GM21737 (cell line): ENCODE data around the gene NRP1.
"Not testable (repeated sequence)": the region's sequence is repeated elsewhere in the genome, so short reads cannot be mapped to it uniquely, and the experiment has no call there.

Experiments used
- ATAC-seq: cut with Tn5 transposase; IDR thresholded peaks from one replicate; pipeline ENCODE4 v1.9.1; 2021; ENCODE audit warnings: mild to moderate bottlenecking, moderate library complexity; ENCODE audit not compliant: unreplicated experiment

NRP1 gene

DNA sequence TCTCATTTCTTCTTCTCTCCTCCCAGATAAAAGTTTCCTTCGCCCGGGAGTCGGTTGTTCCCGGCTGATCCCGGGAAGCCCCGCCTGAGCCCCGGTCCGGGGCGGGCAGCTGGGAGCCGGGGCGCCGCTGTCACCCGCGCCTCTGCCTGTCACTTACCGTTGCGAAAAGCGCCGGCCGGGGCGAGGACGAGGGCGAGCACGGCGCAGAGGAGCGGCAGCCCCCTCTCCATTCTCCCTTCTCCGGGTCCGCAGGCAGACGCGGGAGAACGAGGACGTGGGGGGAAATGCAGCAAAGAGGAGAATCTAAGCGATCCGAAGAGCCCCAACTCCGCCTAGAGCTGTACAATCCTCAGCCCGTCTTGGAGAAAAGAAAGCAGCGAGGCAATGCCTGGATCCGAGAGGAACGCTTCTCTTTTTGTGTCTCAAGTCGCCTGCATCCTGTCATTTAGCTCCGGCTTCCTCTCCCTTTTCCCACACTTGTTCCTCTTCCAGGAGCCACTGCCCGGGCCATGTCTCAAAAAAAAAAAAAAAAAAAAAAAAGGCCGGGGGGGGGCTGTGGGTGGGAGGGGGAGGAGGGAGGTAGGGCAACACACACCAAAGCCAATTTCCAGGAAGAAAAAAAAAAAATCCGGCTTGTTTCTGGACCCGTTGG lies at the start of gene NRP1:
Gene NRP1, minus strand, starts transcription at position 515 of the 652 bp plus-strand sequence. Its CDS starts 285 bp downstream, at position 230.
- ATAC-seq, result no peak

DNA sequence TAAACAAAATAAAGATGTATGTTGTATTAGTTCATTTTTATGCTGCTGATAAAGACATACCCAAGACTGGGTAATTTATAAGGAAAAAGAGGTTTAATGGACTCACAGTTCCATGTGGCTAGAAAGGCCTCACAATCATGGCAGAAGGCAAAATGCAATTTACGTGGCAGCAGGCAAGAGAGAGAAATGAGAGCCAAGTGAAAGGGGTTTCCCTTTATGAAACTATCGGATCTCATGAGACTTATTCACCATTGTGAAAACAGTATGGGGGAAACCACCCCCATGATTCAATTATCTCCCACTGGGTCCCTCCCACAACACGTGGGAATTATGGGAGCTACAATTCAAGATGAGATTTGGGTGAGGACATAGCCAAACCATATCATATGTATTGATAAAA lies 49.7 kb upstream of the NRP1 start:
- not testable (repeated sequence) for ATAC-seq

DNA sequence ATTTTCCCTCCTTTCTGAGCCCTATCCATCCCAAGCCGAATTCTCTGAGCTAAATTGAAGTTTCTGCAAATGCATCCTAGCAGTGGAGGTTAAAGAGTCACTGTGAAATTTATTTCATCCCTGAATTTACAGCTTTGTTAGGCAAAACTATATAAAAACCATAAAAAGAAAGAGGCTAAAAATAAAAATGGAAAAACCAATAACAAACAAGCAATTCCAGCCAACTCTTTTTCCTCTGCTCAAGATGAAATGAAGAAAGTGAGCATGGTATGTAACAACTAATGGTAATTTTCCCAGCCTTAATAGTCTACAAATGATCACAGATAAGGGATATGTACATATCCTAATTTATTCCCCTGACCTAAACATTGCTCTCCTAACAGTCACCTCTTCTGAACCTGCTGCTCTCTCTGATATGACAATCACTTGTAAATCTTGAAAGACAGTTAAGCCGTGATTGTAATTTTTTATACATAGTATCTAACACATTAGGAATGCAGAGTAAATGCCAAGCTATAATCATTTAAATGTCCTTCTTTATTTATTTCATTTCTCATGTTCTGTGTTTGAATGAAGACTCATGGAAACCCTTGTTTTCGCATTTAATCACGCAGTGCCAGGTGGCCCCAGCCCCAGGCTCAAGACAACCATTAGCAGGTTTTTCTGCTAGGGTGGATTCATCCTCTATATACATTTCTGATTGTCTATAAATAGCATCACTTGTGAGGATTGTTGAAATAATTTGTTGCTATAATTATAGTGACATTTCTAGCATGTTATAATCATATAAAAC lies 48.6 kb upstream of the NRP1 start:
- no peak for ATAC-seq

DNA sequence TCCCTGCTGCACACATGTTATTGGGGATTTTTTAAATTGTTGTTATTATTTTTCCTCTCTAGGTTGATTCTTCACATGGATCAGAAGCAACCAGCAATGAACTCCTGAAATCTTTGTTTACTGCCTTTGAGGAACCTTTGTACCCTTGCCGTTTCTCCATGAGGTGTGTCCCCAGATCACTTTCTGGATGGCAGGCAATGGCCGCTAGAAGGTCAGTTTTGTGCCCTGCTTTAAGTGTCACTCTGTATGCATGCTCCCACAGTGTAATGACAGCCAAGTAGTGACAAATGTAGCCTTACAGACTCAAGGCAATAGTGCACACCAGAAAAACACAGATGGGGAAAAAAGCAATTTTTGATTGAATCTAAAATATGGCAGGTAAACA lies 47.7 kb upstream of the NRP1 start:
- ATAC-seq, result no peak

DNA sequence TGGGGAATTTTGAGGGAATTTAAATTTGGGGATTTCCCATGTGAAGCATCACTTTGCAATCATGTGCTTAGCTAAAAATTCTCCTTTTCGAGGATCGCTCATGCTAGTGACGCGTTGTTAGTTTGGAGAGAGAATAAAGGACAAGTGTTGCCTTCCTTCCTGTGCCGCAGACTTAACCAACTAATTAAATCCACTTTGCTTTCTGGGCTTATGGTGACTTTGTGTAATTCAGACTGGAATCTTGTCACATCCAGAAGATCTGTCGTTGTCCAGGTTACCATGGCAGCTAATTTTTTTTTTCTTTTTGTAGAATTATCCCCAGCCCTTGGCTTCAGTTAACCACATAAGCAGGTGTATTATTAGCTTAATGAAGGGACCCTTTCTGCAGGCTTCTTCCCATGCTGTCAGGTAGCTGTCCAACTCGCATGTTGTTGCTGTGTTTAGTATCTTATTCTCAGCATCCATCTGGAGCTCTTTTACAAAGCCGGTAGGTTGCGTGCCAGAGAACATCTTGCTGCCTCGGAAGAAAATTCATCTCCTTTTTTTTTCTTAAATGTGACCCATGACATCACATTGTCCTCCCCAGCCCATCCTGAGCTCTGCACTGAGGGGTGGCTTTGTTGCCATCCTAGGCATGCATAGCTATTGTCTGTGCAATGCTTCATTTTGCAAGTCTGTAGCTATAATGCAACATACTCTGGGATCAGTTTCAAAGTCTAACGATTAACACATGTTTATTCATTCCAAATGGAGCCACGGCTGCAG lies 47.2 kb upstream of the NRP1 start:
- no peak for ATAC-seq

DNA sequence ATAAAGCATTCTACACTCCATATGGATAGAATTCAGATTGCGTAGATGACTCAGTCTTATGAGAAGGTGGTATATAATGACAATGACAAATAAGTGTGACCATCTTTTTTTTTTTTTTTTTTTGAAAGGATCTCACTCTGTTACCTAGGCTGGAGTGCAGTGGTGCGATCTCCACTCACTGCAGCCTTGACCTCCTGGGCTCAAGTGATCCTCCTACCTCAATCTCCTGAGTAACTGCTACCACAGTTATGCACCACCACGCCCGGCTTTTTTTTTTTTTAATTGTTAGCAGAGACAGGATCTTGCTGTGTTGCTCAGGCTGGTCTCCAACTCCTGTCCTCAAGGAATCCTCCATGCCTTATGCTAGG lies 43.2 kb upstream of the NRP1 start:
- ATAC-seq, result no peak

DNA sequence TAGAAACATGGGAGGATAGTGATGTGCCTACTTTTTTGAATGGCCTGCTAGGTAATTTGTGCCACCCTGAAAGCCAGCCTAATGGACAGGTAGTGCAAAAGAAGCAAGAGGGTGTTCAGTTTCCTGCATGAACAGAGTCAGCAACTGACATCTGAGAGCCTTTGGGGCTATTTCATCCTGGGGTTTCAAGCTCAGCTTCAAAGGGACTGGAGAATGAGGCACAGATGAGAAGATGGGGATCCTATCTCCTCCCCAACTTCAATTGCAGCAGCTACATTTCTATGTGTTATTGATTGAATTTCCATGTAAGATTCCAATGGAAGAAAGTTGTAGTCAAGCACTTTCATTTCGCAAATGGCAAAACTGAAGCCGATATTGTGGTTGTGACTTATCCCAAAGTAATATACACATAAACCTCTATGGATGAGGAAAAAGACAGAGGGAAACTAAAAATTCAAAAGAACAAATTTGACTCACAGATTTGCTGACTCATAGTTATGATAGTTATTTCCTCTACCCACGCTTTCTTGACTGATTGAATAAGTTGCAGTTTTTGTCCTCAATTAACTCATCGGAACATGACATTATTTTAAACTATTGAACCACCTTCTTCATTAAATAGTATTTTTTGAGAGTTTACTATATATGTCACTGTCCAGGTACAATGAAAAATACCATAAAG lies 42.6 kb upstream of the NRP1 start:
- ATAC-seq, result no peak

DNA sequence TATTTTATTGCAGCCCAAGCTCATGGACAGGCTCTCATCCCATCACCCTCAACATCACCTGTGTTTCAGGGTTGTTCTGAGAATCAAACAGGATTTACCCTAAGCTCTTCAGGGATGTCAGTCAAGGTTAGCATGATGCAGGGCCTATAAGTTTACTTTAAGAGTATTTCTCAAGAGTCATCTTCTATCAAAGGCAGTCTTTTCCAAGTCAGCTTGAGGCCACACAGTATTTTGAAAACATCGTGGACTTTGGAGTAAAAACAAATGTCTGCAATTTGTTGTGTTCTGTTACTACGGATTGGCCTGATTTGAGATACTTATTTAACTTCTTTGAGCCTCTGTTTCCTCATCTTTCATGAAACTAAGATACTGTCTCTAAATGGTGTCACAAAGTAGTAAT lies 42.0 kb upstream of the NRP1 start:
- no peak for ATAC-seq

DNA sequence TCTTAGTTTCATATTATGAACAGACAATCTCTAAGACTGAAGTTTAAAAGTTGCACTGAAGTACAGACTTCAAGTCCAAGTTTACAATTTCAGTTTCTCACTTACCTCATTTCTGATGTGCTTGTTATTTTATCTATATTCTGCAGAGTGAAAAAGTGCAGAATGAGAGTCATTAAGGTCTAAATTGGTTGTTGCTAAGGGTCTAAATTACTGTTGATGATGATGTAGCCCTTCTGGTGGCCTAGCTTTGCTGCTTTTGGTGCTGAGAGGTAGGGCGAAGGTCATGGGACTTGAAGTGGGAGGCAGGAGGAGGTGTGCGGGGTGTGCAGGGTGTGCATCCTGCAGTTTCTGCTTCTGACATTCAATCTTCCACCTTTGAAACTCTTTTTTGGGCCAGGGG lies 38.8 kb upstream of the NRP1 start:
- ATAC-seq, result no peak

DNA sequence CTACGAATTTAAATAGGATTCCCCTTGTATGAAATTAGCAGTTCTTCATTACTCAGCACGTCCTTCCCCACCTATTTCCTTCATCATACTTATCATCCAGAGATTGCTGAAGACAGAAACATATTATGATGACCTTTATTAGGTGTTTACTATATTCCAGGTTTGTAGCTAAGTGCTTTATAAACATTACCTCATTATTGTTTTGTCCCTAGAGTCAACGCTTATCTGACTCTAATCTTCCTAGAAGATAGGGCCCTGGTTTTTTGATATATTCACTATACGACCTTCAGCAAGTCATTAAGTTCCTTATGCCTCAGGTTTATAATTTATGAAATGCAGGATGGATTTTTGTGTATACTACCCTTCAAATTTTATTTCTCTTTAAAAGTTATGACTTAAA lies 36.8 kb upstream of the NRP1 start:
- no peak for ATAC-seq

DNA sequence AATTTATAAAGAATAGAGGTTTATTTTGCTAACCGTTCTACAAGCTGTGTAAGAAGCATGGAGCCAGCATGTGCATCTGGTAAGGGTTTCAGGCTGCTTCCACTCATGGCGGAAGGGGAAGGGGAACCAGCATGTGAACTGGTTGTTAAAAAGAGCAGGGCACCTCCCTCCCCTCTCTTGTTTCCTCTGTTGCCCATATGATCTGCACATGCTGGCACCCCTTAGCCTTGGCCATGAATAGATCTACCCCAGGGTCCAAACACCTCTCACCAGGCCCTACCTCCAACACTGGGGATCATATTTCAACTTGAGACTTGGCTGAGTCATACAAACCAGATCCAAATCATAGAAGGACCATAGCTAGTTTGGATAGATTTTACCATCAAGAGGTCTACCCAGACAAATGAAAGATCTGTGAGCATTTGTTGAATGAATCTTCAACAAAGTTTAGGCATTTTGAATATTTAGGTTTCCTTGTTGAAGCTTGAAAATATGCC lies 36.0 kb upstream of the NRP1 start:
- ATAC-seq, result no peak

DNA sequence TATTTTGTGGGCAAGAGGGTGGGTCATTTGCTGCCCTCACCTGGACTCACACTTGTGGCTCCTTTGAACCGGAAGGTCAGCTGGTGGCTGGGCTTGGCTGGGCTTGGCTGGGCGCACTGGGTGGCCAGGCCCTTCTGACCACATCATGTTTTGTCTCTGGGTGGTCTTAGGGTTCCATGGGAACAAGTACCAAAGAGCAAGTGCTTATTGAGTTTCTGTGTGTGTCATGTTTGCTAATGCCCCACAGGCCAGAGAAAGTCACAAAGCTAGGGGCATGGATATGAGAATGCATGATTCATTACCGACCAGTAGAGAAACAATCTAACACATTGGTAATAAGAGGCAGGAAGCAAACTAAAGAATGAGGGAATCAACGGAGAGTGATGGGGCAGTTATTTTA lies 33.6 kb upstream of the NRP1 start:
- no peak for ATAC-seq

DNA sequence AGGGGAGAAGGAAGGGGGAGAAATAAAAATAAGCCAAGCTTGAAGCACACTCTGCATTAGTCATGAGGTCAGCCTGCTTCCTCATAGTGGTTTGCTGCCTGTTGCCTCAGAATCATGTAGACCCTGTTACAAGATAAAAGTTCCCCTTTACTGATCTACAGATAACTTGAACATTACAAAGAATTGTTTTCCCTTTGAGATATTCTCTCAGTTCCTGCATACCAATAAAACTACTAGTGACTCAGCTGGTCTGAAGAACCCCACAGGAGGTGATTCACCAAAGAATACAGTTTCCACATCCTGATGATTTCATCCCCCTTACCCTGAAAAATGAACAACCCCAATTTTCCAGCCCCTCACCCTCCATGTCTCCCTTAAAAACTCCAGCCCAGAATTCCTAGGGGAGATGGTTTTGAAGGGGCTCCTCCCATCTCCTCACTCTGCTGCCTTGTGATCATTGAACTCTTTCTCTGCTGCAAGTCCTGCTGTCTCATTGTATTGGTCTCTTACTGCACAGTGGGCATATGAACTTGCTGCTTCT lies 31.5 kb upstream of the NRP1 start:
- ATAC-seq, result no peak

DNA sequence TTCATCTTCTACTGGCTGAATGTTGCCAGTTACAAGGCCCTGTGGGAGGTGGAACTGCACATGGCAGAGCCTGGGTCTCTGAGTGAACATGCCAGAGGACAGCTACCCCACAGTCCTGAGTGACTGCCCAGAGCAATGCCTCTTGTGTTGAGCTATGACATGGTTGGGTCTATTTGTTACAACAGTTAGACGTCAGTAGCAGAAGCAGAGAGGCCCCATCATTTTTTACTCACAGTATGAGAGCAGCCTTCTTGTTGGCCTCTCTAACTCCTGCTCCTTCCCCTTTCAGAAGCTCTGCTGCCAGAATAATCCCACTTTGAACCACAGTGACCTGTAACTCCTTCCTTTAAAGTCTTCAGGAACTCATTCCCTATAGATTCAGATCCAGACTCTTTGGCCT lies 30.8 kb upstream of the NRP1 start:
- no peak for ATAC-seq

DNA sequence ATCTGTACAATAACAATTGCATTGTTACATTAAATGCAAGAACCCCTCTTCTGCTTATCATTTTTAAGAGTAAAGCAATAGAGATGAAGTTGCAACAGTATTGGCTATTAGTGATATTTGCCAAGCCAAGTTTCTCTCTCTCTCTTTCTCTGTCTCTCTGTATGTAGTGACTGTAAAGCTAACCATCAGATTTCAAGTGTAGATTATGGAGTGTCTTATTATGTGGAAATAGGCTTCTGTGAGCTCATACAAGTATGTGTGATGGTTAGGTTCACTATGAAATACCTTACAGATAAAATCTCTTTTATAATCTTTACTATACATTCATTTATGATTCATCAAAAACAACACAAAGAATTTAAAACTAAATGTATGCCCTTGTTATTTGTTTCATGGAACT lies 28.6 kb upstream of the NRP1 start:
- ATAC-seq, result no peak

DNA sequence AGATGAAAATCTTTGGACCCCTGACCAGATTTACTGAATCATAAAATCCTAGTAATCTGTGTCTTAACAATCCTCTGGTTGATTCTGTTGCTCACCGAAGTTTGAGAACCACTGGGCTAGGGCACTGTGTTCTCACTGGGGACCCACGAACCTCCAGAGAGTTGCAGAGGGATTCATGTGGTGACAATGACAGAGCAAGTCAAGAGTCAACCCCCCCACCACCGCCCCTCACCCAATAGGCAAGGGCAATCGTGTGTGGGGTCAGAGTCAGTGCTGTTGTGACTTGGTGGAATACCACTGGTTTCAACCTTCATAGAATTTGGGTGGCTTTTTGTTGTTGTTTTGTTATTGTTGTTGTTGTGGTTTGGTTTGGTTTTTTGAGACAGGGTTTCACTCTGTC lies 23.5 kb upstream of the NRP1 start:
- no peak for ATAC-seq

DNA sequence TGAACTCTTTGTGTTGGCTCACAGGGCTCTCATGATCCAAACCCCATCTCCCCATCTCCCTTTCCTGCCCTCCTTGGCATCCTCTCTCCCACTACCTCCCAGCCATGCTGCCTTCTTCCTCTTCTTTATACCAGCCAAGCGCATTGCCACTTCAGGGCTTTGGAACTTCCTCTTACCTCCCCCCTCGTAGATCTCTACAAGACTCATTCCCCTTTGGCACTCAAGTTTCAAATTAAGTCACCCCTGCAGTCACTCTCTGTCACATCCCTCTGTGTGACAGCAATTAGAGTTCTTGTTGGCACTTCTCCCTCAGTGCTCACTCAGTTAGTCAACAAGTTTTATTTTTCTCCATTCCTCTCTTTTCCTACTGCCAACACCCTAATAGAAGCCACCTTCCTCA lies 20.8 kb upstream of the NRP1 start:
- no peak for ATAC-seq

DNA sequence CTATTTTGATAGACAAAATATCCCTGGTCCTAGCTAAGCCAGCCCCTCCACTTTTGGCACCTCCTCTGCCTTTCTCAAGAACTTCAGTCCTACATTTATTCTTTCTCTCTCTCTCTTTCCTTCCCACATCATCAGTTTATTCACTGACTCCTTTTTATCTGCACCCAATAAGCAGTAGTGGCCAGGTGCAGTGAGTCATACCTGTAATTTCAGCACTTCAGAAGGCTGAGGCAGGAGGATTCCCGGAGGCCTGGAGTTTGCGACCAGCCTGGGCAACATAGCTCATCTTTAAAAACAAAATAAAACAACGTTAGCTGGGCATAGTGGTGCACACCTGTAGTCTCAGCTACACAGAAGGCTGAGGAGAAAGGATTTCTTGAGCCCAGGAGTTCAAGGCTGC lies 19.4 kb upstream of the NRP1 start:
- no peak for ATAC-seq

DNA sequence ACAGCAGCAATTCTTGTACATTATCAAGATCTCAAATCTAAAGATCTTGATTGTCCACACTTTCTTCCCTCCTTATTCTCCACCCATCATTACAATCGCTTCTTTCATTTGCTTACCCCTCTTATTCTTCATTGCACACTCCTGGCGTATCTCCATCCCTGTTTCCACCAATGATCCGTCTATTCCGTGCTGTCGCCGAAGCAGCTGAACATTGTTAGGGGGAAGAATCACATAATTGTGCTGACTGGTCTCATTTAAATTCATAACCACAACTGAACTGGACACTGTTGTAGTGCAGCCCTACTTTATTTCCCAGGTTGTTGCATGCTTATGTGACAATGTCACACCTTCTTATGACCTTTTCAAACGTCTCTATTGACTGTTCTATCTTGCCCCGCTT lies 18.9 kb upstream of the NRP1 start:
- no peak for ATAC-seq

DNA sequence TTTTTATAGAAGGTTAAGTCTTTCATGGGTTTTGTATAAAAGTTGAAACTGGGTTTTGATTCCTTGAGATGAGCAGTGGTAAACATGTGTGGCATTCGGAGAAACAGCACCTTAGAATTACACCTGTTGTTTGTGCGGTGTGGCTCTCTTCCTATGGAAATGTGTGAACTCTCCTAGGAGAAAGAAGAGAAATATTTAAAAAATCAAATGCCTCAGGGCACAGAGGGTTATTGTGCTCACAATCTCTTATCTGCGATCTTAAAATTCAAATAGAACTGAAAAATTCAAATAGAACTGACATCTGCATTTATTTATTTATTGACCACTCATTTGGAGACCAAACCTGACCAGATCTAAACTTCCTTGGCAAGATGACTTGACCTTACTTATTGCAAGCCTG lies 18.1 kb upstream of the NRP1 start:
- no peak for ATAC-seq

DNA sequence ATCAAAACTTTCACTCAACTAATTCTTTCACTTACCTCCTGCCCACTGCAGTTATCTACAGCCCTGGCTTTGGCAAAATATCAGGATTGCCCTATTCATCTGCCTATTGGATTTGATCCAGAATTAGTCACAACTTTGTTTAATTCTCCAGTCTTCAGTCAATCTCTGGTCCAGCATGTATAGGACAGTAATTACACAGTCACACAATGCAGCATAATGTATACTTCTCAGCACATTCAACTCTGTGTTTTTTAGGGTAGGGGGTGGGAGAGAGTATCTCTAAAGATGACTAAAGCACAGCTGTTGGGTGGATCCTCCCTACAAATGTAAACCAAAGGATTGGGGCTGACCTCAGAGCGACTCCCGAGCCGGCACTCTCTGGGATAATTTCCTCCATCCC lies 17.7 kb upstream of the NRP1 start:
- no peak for ATAC-seq
